GM21717 (cell line): ENCODE data around the gene MPRIP.
A peak's percentile ranks its signal among the peaks of the same experiment; 100 is the strongest.

Experiments
- ATAC-seq: cut with Tn5 transposase; IDR thresholded peaks from one replicate; pipeline ENCODE4 v1.9.1; 2021; ENCODE audit warnings: mild to moderate bottlenecking, moderate library complexity; ENCODE audit not compliant: unreplicated experiment

Gene MPRIP

GRCh38 chr17:17201907-17202306 lies 159.7 kb downstream of the MPRIP start:
- no peak for ATAC-seq

GRCh38 chr17:17203173-17203730 lies 161.0 kb downstream of the MPRIP start:
- no peak for ATAC-seq

GRCh38 chr17:17204041-17204591 lies 161.9 kb downstream of the MPRIP start:
- ATAC-seq, result no peak

- ATAC-seq, result no peak
These were observed 162.5 kb downstream of the MPRIP start for GRCh38 chr17:17204635-17205231.

- peak; percentile 22 for ATAC-seq
These were observed 163.3 kb downstream of the MPRIP start for GRCh38 chr17:17205368-17206123.

- no peak for ATAC-seq
These were observed 164.1 kb downstream of the MPRIP start, which contains the start of gene PLD6 for GRCh38 chr17:17206124-17206912. PLD6 (minus strand) TSS chr17:17206333; CDS start chr17:17206286, 47 bp downstream.

GRCh38 chr17:17206913-17207335 lies 164.7 kb downstream of the MPRIP start:
- ATAC-seq, result no peak

- no peak for ATAC-seq
These were observed 165.7 kb downstream of the MPRIP start for GRCh38 chr17:17207998-17208397.

- ATAC-seq, result no peak
These were observed 171.5 kb downstream of the MPRIP start for GRCh38 chr17:17213775-17214174.

GRCh38 chr17:17214646-17215436 lies 172.6 kb downstream of the MPRIP start:
- no peak for ATAC-seq

GRCh38 chr17:17215575-17215974 lies 173.3 kb downstream of the MPRIP start:
- no peak for ATAC-seq

GRCh38 chr17:17216236-17216635 lies 174.0 kb downstream of the MPRIP start:
- ATAC-seq, result no peak

- no peak for ATAC-seq
These were observed 174.5 kb downstream of the MPRIP start for GRCh38 chr17:17216776-17217175.

GRCh38 chr17:17217995-17218394 lies 175.7 kb downstream of the MPRIP start:
- no peak for ATAC-seq

- ATAC-seq, result no peak
These were observed 178.3 kb downstream of the MPRIP start for GRCh38 chr17:17220529-17220928.

GRCh38 chr17:17221329-17221728 lies 179.1 kb downstream of the MPRIP start:
- ATAC-seq, result no peak

- no peak for ATAC-seq
These were observed 181.5 kb downstream of the MPRIP start for GRCh38 chr17:17223736-17224135.

GRCh38 chr17:17224137-17224536 lies 181.9 kb downstream of the MPRIP start:
- no peak for ATAC-seq

- ATAC-seq, result no peak
These were observed 183.6 kb downstream of the MPRIP start for GRCh38 chr17:17225901-17226300.
